Measurements from ENCODE around the gene OR51T1.

The OR51T1 gene

GRCh38 chr11:4916581-4916980 lies 34.9 kb downstream of the OR51T1 start:
- DNase-seq (ENCODE audit: low read depth, low spot score): no peak

GRCh38 chr11:4919250-4919649 lies 37.5 kb downstream of the OR51T1 start, which contains the start of gene OR51G2:
OR51G2 (minus strand) TSS chr11:4919350; CDS start chr11:4915663, 3,687 bp downstream.
- H3K36me3 ChIP-seq (ENCODE audit: insufficient read depth, low read length): no peaks in the 10 kb centered on the region
- no peak for TF ChIP-seq FOXP2 (optimal IDR thresholded peaks at IDR 0.05; ENCODE audit: control extremely low read depth, extremely low read length, insufficient read depth)
- no peak for TF ChIP-seq EZH2 (IDR thresholded peaks at IDR 0.05)
- TF ChIP-seq POLR2AphosphoS5 (IDR thresholded peaks at IDR 0.05; ENCODE audit: borderline replicate concordance, low read depth, low read length): no peak
- no peaks in the 10 kb centered on the region for H3K9me3 ChIP-seq (ENCODE audit: low read depth, low read length)
- no peak for DNase-seq (ENCODE audit: low read depth, low spot score)
- no peak within 1 kb of the TSS for H3K9ac ChIP-seq (ENCODE audit: insufficient read length)
- no peak within 1 kb of the TSS for H3K27ac ChIP-seq
- H3K4me3 ChIP-seq: no peak within 1 kb of the TSS

More at GRCh38 chr11:4916581-4916980, 34.9 kb downstream of the OR51T1 start:
- no peaks in the 10 kb centered on the region for H3K36me3 ChIP-seq (ENCODE audit: insufficient read depth, low read length)
- no peaks in the 10 kb centered on the region for H3K9me3 ChIP-seq (ENCODE audit: low read depth, low read length)
- no peak overlapping the region for H3K27ac ChIP-seq
- H3K4me3 ChIP-seq: no peak overlapping the region
- TF ChIP-seq FOXP2 (optimal IDR thresholded peaks at IDR 0.05; ENCODE audit: control extremely low read depth, extremely low read length, insufficient read depth): no peak
- no peak for TF ChIP-seq EZH2 (IDR thresholded peaks at IDR 0.05)
- no peak for TF ChIP-seq POLR2AphosphoS5 (IDR thresholded peaks at IDR 0.05; ENCODE audit: borderline replicate concordance, low read depth, low read length)
- H3K9ac ChIP-seq (ENCODE audit: insufficient read length): no peak overlapping the region

- Histone ChIP-seq H3K36me3 (ENCODE audit: insufficient read depth, low read length) (no peaks in the 10 kb centered on the region), H3K9ac (ENCODE audit: insufficient read length) (no peak overlapping the region), H3K4me3 (no peak overlapping the region), H3K9me3 (ENCODE audit: low read depth, low read length) (no peaks in the 10 kb centered on the region), H3K27ac (no peak overlapping the region)
- DNase-seq (ENCODE audit: low read depth, low spot score): no peak
- no peak for TF ChIP-seq POLR2AphosphoS5 (IDR thresholded peaks at IDR 0.05; ENCODE audit: borderline replicate concordance, low read depth, low read length)
- no peak for TF ChIP-seq EZH2 (IDR thresholded peaks at IDR 0.05)
- TF ChIP-seq FOXP2 (optimal IDR thresholded peaks at IDR 0.05; ENCODE audit: control extremely low read depth, extremely low read length, insufficient read depth): no peak
Observed at GRCh38 chr11:4921796-4922195, 40.1 kb downstream of the OR51T1 start.

- no peak for DNase-seq (ENCODE audit: low read depth, low spot score)
- no peak overlapping the region for H3K27ac ChIP-seq
- H3K4me3 ChIP-seq: no peak overlapping the region
- H3K9ac ChIP-seq (ENCODE audit: insufficient read length): no peak overlapping the region
- no peaks in the 10 kb centered on the region for H3K36me3 ChIP-seq (ENCODE audit: insufficient read depth, low read length)
- TF ChIP-seq EZH2 (IDR thresholded peaks at IDR 0.05): no peak
- TF ChIP-seq FOXP2 (optimal IDR thresholded peaks at IDR 0.05; ENCODE audit: control extremely low read depth, extremely low read length, insufficient read depth): no peak
- TF ChIP-seq POLR2AphosphoS5 (IDR thresholded peaks at IDR 0.05; ENCODE audit: borderline replicate concordance, low read depth, low read length): no peak
- H3K9me3 ChIP-seq (ENCODE audit: low read depth, low read length): no peaks in the 10 kb centered on the region
Observed at GRCh38 chr11:4922304-4922703, 40.6 kb downstream of the OR51T1 start.

- Histone ChIP-seq H3K27ac (no peak within 1 kb of the TSS), H3K9me3 (ENCODE audit: low read depth, low read length) (no peaks in the 10 kb centered on the region), H3K9ac (ENCODE audit: insufficient read length) (no peak within 1 kb of the TSS), H3K36me3 (ENCODE audit: insufficient read depth, low read length) (no peaks in the 10 kb centered on the region), H3K4me3 (no peak within 1 kb of the TSS)
- no peak for DNase-seq (ENCODE audit: low read depth, low spot score)
- TF ChIP-seq POLR2AphosphoS5 (IDR thresholded peaks at IDR 0.05; ENCODE audit: borderline replicate concordance, low read depth, low read length) (no peak), EZH2 (IDR thresholded peaks at IDR 0.05) (no peak)
Observed at GRCh38 chr11:4924239-4924638, 42.5 kb downstream of the OR51T1 start, which contains the start of gene OR51G1. OR51G1 (minus strand) TSS chr11:4924339; CDS start chr11:4924339, 0 bp downstream.

GRCh38 chr11:4926608-4927007 lies 44.9 kb downstream of the OR51T1 start:
- DNase-seq (ENCODE audit: low read depth, low spot score): no peak

More at GRCh38 chr11:4926608-4927007, 44.9 kb downstream of the OR51T1 start:
- no peak overlapping the region for H3K9ac ChIP-seq (ENCODE audit: insufficient read length)
- no peaks in the 10 kb centered on the region for H3K9me3 ChIP-seq (ENCODE audit: low read depth, low read length)
- no peaks in the 10 kb centered on the region for H3K36me3 ChIP-seq (ENCODE audit: insufficient read depth, low read length)
- H3K27ac ChIP-seq: no peak overlapping the region
- TF ChIP-seq FOXP2 (optimal IDR thresholded peaks at IDR 0.05; ENCODE audit: control extremely low read depth, extremely low read length, insufficient read depth): no peak
- TF ChIP-seq EZH2 (IDR thresholded peaks at IDR 0.05): no peak
- TF ChIP-seq POLR2AphosphoS5 (IDR thresholded peaks at IDR 0.05; ENCODE audit: borderline replicate concordance, low read depth, low read length): no peak
- no peak overlapping the region for H3K4me3 ChIP-seq

Data from SK-N-MC (cell line).